ENCODE measurements around the gene SHROOM4.

Gene SHROOM4, protein sequence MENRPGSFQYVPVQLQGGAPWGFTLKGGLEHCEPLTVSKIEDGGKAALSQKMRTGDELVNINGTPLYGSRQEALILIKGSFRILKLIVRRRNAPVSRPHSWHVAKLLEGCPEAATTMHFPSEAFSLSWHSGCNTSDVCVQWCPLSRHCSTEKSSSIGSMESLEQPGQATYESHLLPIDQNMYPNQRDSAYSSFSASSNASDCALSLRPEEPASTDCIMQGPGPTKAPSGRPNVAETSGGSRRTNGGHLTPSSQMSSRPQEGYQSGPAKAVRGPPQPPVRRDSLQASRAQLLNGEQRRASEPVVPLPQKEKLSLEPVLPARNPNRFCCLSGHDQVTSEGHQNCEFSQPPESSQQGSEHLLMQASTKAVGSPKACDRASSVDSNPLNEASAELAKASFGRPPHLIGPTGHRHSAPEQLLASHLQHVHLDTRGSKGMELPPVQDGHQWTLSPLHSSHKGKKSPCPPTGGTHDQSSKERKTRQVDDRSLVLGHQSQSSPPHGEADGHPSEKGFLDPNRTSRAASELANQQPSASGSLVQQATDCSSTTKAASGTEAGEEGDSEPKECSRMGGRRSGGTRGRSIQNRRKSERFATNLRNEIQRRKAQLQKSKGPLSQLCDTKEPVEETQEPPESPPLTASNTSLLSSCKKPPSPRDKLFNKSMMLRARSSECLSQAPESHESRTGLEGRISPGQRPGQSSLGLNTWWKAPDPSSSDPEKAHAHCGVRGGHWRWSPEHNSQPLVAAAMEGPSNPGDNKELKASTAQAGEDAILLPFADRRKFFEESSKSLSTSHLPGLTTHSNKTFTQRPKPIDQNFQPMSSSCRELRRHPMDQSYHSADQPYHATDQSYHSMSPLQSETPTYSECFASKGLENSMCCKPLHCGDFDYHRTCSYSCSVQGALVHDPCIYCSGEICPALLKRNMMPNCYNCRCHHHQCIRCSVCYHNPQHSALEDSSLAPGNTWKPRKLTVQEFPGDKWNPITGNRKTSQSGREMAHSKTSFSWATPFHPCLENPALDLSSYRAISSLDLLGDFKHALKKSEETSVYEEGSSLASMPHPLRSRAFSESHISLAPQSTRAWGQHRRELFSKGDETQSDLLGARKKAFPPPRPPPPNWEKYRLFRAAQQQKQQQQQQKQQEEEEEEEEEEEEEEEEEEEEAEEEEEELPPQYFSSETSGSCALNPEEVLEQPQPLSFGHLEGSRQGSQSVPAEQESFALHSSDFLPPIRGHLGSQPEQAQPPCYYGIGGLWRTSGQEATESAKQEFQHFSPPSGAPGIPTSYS (N-terminal part only)

DNA sequence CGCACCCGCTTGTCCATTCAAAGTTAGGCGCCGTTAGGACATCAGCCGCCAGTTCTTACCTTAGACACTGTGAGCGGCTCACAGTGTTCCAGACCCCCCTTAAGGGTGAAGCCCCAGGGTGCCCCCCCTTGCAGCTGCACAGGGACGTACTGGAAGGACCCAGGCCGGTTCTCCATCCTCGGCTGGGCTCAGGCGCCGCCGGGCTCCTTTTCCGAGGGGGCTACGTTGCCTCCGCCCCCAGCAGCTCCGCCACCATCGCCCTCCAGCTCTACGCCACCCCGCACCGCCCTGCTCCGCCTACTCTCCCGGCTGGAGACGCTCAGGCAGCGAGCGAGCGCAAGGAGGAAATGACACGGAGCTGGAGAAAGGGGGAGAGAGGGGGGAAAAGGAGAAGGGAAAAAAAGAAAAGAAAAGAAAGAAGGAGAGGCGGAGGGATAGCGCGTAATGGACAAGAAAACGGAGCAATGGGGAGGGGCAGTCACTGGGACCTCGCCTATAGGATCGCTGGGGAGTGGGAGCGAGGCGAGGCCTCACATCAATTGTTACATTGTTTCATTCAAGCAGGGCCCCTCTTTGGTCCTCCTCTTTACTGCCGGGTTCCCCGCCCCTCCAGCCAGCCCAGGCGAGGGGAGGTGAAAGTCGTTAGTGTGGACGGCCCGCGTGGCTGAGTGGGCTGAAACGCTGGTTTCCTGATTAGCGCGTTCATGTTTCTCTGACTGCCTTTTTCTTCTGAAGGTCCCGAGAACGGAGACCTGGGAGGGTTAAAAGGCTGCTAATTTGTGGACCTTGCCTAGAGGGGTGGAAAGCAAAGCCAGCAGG is at the start of gene SHROOM4:
TSS of gene SHROOM4 (minus strand) at position 352 of the 819 bp plus-strand sequence. CDS start at position 176, 176 bp downstream.
- no peak for DNase-seq

DNA sequence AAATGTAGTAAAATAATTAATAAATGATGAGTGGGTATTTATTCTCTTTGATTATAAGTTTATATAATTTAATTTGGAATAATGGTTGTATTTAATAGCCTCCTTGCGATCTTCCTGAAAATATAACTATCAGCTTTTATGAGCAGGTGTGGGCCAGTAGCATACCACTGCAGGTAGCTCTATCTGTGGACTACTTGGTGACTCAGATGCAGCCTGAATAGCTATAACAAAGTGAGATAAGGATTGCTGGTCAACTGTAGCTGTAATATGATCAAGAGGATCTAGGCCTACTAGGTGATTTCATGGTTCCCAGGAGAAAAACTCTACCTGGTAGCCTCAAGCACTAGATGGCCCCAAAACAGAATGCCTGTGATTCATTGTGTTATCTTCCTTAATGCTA is 49.5 kb upstream of the SHROOM4 start:
- DNase-seq, result no peak

DNA sequence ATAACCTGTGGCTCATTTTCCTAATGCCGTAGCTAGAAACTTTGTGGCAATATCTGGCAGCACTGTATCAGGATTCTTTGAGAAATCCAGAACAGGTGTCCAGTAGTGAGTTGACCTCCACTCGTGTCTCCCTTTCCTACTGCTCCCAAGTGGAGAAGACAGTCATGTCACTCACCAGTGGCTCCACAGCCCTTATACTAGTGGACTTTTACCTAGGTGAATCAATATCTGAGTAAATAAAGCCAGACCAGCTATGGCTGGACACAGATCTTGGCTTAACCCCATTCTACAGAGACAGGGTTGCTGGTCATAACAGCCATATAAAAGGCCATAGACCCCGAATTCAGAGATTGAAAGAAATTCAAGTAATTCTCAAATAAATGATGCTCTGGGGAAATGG is 46.5 kb upstream of the SHROOM4 start:
- DNase-seq, result no peak

DNA sequence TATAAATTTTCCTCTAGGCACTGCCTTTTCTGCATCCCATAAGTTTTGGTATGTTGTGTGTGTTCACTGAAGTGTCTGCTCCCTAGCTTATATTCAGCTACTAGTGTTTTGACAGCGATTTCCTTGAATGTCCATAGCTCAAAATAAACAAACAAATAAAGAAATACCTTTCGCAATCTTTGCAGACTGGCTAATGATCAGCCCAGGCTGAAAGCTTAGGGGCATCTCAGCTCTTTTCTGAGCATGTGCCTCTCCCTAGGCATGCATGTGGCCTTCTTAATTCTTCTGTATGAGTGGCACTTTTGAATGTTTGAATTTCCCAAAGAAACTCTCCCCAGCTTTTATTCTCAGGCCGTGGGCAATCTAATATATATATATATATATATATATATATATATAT is 44.6 kb upstream of the SHROOM4 start:
- DNase-seq, result no peak

DNA sequence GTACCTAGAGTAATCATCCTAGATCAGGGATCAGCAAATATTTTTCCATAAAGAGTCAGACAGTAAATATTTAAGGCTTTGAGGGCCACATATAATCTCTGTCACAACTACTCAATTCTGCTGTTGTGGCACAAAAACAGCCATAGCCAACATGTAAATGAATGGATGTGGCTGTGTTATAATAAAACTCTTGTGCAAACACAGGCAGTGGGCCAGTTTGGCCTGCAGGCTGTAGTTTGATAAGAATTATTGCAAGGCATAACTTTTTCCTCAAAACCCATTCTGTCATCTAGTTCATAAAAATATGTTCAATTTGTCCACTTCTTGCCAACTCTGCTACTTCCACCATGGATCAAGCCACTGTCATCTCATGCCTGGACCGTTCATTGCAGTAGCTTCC is 39.4 kb upstream of the SHROOM4 start:
- no peak for DNase-seq

DNA sequence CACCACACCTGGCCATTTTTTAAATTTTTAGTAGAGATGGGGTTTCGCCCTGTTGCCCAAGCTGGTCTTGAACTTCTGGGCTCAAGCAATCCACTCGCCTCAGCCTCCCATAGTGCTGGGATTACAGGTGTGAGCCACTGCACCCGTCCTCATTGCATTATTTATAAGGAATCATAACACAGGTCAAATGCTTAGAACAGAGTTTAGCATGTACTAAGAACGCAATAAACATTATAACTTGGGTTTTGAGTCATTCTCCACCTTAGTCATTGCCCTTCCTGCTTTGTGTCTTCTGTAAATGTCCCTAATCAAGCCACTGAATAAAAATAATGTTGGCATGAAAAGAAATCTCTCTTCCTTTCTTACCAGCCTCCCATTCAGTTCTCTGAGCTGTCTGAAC is 38.5 kb upstream of the SHROOM4 start:
- no peak for DNase-seq

DNA sequence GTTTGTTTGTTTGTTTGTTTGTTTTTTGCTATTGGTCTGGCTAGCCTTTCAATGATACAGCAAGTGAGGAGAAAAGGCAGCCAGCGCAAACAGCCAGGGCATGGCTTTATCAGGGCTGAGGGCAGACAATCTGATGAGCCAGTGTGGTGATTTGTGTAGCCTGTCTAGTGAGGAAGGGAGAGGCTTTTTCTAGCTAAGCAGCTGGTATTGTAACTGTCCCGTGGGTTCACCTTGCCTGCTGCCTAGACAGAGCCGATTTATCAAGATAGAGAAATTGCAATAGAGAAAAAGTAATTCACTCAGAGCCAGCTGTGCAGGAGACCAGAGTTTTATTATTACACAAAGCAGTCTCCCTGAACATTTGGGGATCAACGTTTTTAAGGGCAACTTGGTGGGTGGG is 28.2 kb upstream of the SHROOM4 start:
- no peak for DNase-seq

DNA sequence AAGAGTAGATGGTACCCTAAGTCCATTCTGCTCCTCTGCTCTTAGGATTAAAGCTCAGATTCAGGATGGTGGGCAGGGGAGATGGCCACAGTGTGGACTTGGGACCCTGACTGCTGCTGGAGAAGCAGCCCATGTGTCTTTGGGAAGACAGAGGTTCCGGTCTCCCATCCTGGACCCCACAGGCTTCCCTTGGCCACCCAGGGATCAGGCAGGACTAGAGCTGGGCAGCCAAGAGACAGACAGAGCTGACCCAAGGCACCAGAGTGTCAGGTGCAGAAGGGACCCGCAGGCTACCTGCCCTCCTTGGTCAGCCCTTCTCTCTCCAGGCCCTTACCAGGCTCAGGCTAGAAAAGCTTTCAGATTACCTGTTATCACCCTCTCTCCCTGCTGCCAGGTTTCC is 25.7 kb upstream of the SHROOM4 start:
- no peak for DNase-seq

DNA sequence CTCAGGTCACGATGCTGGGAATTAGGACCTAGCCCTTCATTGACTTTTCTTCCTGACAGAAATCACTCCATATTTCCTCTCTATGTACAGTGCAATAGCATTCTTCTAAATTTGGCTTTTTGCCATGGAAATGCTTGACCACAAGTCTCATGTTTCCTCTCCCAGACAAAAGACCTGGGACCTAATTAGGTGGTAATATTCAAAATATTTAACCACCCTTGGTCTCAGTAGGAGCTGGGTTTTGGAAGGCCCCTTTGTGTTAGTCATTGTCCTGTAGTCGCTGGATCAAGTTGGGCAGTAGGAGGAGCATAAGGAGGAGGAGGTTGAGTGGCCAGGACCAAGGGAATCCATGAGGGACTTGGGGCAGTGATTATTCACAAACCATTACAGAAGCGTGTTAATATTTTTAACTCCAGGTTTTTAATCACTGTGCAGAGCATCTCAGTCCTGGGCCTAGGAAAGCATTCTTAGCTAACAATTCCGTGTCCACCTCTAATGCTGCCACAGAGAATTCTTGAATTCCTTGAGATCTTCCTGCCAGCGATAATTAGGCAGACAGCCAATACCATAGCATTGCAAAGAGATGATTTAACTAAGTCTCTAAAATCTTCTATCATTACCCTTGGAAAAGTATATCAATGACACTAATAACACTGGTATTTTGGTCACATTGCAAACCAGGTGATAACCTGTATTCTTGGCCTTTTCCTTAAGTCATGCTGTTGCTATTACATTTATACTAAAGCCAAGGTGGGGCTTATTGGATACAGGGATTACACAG is 25.0 kb upstream of the SHROOM4 start:
- no peak for DNase-seq

DNA sequence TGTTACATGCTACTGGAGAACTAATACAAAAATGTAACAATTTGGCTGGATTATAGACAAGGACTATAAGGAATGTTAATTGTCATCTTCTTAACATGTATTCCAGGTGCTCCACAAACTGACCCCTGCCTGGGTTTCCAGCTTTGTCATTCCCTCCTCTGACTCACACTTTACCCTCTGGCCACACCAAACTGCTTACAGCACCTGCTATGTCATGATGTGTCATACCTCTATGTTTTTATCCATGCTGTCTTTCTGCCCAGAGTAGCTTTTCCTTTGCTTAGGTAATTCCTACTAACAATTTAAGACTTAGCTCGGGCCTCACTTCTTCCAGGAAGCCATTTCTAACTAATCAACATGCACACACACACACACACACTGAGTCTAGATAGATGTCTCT is 14.0 kb upstream of the SHROOM4 start:
- no peak for DNase-seq

DNA sequence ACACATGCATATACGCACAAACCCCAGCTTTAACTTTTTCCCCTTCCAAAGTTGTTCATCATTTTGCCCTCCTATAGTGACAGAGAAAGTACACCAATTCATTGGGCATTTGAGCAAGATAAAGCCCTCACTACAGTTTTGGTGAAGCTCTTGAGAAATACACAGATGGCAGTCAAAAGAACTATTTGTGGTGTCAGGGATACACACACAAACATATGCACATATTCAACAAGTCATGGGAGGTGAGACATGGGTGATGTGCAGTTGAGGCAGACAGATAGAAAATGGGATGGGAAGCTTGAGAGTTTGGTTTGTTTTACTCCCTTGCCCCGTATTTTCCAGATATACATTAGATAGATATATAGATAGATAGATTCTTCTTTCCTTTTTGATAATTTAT is 11.8 kb upstream of the SHROOM4 start:
- DNase-seq, result no peak

DNA sequence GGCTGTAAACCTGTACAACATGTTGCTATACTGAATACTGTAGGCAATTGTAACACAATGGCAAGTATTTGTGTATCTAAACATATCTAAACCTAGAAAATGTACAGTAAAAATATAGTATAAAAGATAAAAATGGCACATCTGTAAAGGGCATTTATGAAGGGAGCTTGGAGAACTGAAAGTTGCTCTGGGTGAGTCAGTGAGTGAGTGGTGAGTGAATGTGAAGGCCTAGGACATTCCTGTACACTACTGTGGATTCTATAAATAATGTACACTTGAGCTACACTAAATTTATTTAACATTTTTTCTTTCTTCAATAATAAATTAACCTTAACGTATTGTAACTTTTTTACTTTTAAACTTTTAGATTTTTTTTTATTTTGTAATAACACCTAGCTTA is 5.0 kb upstream of the SHROOM4 start:
- no peak for DNase-seq

DNA sequence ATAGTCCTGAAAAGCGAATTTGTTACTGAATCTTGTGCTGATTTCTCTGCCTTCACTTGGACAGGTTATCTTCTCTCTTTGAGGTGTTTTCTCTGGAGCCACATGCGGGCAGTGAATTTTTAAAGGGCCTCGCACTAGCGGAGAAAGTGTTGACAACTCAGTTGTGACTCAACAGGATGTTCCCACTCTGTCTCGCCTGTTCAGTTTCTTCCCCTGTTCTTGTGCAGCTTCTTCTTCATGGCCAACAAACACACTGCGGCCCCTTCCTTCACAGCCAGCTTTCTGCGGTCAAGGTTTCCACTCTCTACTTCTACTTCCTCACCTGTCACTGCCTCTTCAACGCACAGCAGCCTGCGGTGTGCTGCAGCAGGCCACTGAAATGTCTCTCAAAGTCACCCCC is 1.1 kb upstream of the SHROOM4 start:
- no peak for DNase-seq

DNA sequence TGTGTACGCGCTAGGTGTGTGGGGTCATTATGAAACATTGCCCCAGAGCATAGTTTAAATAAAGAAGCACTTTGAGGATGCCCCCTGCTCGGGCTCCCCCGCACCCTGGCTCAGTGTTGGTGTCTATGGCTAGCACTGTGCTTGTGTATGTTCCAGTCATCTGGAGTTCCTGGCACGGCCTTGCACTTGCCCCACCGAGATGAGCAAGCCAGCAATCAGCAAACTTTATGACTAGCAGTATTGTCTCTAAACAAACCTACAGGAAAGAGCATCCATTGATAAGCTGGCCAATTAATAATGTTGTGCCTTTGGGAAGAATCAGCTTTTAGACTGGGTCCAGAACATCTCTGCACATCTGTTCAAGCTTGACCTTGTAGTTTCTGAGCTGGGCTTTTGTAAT is 707 bp upstream of the SHROOM4 start:
- no peak for DNase-seq

DNA sequence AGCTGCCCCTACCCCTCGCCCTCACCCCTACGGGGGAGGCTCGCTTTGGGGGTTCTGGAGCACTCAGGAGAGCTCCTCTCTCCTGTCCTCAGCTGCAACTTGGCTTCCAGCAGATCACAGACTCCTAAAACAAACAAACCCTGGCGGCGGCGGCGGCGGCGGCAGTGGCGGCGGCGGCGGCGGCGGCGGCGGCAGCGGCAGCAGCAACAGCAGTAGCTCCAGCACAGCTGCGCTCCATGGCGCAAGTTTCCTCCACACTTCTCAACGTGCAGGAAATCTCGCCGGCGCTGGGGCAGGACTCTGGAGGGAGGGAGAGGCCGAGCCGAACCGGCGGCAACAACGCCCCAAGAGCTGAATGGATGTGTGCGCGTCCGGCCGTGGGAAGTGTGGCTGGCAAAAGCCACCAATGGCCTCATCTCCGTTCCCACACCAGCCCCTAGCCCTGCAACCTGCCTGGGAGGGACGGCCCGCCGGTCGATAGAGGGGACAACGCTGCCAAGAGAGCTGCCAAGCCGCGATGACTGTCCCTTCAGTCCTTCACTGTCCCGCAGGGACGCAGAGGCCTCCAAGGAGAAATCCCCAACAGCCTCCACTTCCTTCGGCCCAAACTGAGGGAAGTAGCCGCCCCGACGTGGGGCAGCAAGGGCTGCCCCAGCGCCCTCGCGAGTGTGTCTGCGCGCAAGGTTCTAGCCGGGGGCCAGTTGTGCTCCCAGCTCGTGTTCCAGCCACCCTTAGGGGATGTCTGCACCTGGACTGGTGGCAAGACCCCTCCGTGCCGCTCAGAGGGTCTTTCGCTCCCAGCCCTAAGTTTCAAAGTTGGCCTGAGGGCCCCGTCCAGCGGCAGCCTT is 775 bp downstream of the SHROOM4 start:
- DNase-seq, result no peak

DNA sequence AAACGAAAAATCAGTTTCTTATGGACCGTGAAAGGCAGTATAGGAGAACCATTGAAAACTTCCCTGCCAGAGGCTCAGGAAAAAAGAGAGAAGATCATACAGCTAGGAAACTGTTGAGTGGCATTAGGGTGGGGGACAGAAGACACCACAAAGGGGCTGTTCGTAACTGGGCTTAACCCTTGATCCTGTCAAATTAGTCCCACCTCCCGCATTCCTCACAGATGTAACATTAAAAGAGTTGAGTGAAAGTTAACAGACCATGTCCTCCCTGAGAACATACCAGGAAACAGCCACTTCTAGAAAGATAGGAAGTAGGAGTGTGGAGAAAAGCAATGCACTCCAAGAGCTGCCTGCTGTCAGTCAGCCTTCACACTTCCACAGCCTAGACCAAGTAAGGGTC is 8.7 kb downstream of the SHROOM4 start:
- no peak for DNase-seq

DNA sequence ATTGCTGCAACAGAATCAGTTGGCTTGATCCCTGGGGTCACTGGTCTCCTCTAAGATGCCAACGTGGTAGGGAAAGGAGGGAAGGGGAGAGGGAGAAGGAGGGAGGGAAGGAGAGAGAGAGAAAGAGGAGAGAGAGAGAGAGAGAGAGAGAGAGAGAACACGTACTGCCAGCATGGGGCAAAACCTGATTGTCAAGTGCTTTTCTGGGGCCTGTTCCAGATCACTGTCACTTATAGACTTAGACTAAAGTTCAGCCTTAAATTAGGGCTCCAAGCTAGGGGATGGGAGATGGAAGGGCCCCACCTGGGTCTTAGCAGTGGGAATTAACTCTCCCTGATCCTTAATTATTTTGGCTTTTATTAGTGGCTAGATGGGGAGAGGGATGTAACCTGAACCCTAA is 12.9 kb downstream of the SHROOM4 start:
- DNase-seq, result no peak

DNA sequence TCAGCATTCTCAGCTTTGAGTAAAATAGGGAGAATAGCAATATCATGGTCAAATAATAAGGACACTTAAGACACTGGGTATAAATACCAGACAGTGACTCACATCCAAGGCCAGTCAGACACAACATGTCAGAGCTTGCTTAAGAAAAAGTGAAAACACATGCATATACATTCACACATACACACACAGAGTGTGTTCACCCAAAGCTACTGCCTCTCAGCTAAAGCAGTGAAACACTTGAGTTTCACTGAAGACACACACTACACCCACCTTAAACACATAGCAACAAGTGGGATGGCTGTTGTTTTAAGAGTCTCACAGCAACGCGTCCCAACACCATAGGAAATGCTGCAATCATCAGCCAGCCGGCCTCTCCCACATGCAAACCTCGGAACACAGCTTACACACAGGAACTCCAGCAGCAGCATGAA is 14.4 kb downstream of the SHROOM4 start:
- no peak for DNase-seq

DNA sequence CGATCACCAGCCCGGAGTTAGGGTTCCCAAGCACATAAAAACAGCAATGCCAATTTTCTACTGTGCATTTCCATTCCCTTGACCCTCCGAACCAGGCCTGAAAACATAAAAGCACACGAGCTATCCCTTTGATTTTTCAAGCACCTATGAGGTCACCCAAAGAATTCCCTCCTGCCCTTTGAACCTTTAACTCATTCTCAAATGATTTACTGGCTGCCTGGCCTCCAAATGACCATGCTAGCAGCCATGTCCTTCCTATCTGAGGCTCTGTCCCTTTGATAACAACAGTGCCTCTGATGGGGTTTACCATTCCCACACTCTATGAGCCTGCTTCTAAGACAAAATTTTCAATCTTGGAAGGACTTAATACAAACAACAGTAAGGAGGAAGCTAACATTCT is 15.2 kb downstream of the SHROOM4 start:
- no peak for DNase-seq

DNA sequence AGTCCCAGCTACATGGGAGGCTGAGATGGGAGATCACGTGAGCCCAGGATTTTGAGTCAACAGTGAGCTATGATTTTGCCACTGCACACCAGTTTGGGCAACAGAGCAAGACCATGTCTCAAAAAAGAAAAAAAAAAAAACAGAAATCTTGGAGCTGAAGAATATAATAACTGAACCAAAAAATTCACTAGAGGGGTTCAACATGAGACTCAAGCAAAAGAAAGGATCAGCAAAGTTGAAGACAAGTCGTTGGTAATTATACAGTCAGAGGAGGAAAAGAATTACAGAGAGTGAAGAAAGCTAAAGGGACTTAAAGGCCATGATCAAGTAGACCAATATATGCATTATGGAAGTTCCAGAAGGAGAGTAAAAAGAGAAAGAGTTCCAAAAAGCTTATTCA is 26.9 kb downstream of the SHROOM4 start:
- no peak for DNase-seq

DNA sequence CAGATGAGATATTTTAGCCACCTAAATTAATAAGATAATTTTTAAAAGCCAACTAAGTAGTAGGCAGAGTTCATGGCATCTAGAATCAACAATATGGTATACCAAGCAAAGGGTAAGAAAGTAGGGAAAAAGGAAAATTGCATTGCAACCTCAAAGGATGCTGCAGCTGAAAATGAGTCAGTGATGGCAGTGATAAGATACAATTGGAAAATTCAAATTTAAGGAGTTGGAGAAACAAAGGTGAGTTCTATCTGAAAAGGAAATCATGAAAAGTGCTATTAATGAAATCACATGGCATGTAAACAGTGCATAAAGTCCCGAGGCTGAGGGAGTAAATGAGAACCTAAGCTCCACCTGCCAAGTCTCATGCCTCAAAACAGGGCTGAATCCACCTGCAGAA is 33.9 kb downstream of the SHROOM4 start:
- no peak for DNase-seq

Data from stimulated activated CD4-positive, alpha-beta T cell treated with anti-CD3 and anti-CD28 coated beads, Interleukin-1b, Interleukin-23, amount 100 ng/mL, for 48 hours (primary cell).